SK-N-SH (cell line): ENCODE results near the gene SF3B4. TPM values are rescaled to one million over a fixed set of nuclear protein-coding genes. Genes with fewer than 3 reads are reported as not detected.
A peak's percentile ranks its signal among the peaks of the same experiment; 100 is the strongest.

Source experiments
- CTCF ChIA-PET: fragments of 300-600, 350-600 bp; formaldehyde crosslinking; extraction: SDS; loops from one replicate; lab custom pipeline; 2021; lab: Yijun Ruan, JAX
- POLR2A ChIA-PET: fragments of 350-600 bp; sonication (Branson Sonifier 250); formaldehyde crosslinking; extraction: SDS; loops from one replicate; lab custom pipeline; 2020; ENCODE audit warnings: antibody characterized with exemption, inconsistent platforms; lab: Yijun Ruan, JAX
- DNase-seq: peaks from one replicate; pipeline ENCODE4 v3.0.0; 2012
- H2AFZ ChIP-seq: fragments of 200-600 bp; sonication (generic); 2 replicates; pipeline ENCODE4 v1.8.1; 2016; ENCODE audit warnings: antibody characterized with exemption, mild to moderate bottlenecking, low read depth
- H3F3A ChIP-seq: fragments of 200-600 bp; sonication (generic); replicated peaks from 2 replicates; pipeline ENCODE3; 2016; ENCODE audit warnings: antibody characterized with exemption, mild to moderate bottlenecking; ENCODE audit not compliant: insufficient read depth
- H3K27ac ChIP-seq, 2 experiments: fragments of 200-500 bp in 1 of 2; fragments of 200-600 bp in 1 of 2; sonication (Bioruptor generic) in 1 of 2; sonication (generic), shearing (Covaris generic) in 1 of 2; 2 replicates each; pipeline versions ENCODE4 v1.5.1 to v1.6.1; 2014 to 2016; ENCODE audit warnings: low read depth in 2 of 2, inconsistent platforms in 1 of 2, low read length in 1 of 2, mild to moderate bottlenecking in 1 of 2, mixed read lengths in 1 of 2
- H3K27me3 ChIP-seq: fragments of 200-600 bp; sonication (generic), shearing (Covaris generic); 2 replicates; pipeline ENCODE4 v1.6.1; 2016; ENCODE audit warnings: mixed run types; ENCODE audit not compliant: insufficient read depth
- H3K36me3 ChIP-seq, 2 experiments: fragments of 200-500 bp in 1 of 2; fragments of 200-600 bp in 1 of 2; sonication (Bioruptor generic) in 1 of 2; sonication (generic) in 1 of 2; replicated peaks in 1 of 2; 2 replicates each; pipeline versions ENCODE3 to v1.5.1; 2014 to 2016; ENCODE audit warnings: low read length in 1 of 2, mild to moderate bottlenecking in 1 of 2; ENCODE audit not compliant: insufficient read depth in 2 of 2, control insufficient read depth in 1 of 2
- H3K4me1 ChIP-seq, 2 experiments: fragments of 200-500 bp in 1 of 2; fragments of 200-600 bp in 1 of 2; sonication (Bioruptor generic) in 1 of 2; sonication (generic), shearing (Covaris generic) in 1 of 2; 2 replicates each; pipeline versions ENCODE4 v1.5.1 to v1.6.1; 2014 to 2016; ENCODE audit warnings: low read depth in 1 of 2, low read length in 1 of 2, mixed run types in 1 of 2; ENCODE audit not compliant: insufficient read depth in 2 of 2, control insufficient read depth in 1 of 2
- H3K4me2 ChIP-seq: fragments of 200-600 bp; sonication (generic), shearing (Covaris generic); 2 replicates; pipeline ENCODE4 v1.6.1; 2017; ENCODE audit warnings: mixed run types
- H3K4me3 ChIP-seq, 2 experiments: fragments of 200-500 bp in 1 of 2; fragments of 200-600 bp in 1 of 2; sonication (Bioruptor generic) in 1 of 2; sonication (generic), shearing (Covaris generic) in 1 of 2; 2 replicates each; pipeline versions ENCODE4 v1.5.1 to v1.8.1; 2014 to 2016; ENCODE audit warnings: low read depth in 2 of 2, inconsistent platforms in 1 of 2, low read length in 1 of 2, mild to moderate bottlenecking in 1 of 2, mixed read lengths in 1 of 2, moderate library complexity in 1 of 2
- H3K79me2 ChIP-seq: fragments of 200-600 bp; sonication (generic); 2 replicates; pipeline ENCODE4 v1.8.1; 2017; ENCODE audit warnings: mild to moderate bottlenecking; ENCODE audit not compliant: insufficient read depth
- H3K9ac ChIP-seq: fragments of 200-600 bp; sonication (generic); 2 replicates; pipeline ENCODE4 v1.6.1; 2017; ENCODE audit warnings: mixed run types
- H3K9me2 ChIP-seq: fragments of 200-600 bp; sonication (generic); 2 replicates; pipeline ENCODE4 v1.6.1; 2017; ENCODE audit warnings: mixed run types
- H3K9me3 ChIP-seq: fragments of 200-600 bp; sonication (generic); 2 replicates; pipeline ENCODE4 v1.6.1; 2017; ENCODE audit warnings: mixed run types, mild to moderate bottlenecking, moderate library complexity
- H4K20me1 ChIP-seq: fragments of 200-600 bp; sonication (generic); 2 replicates; pipeline ENCODE4 v1.6.1; 2017; ENCODE audit warnings: mild to moderate bottlenecking, mixed run types; ENCODE audit not compliant: insufficient read depth
- CHD2 ChIP-seq: fragments of 150-350 bp; IDR thresholded peaks from 2 replicates; pipeline ENCODE4 v1.6.1; 2018; ENCODE audit warnings: low read length; ENCODE audit not compliant: partially characterized antibody
- ELF1 ChIP-seq: IDR thresholded peaks from 2 replicates; pipeline ENCODE4 v1.4.0; 2012
- EZH2phosphoT487 ChIP-seq: fragments of 200-600 bp; sonication (generic); IDR thresholded peaks from 2 replicates; pipeline ENCODE4 v1.6.1; 2017; ENCODE audit warnings: low read depth, mixed run types, mild to moderate bottlenecking, antibody characterized with exemption, moderate library complexity, borderline replicate concordance
- MXI1 ChIP-seq: IDR thresholded peaks from 2 replicates; pipeline ENCODE4 v1.6.1; 2012; ENCODE audit warnings: mild to moderate bottlenecking, low read depth, low read length, improper control_type of control experiment
- NFIC ChIP-seq: IDR thresholded peaks from 2 replicates; pipeline ENCODE4 v1.4.0; 2012; ENCODE audit warnings: borderline replicate concordance
- NRF1 ChIP-seq: IDR thresholded peaks from 2 replicates; pipeline ENCODE4 v1.6.1; 2012; ENCODE audit warnings: low read depth, mild to moderate bottlenecking, low read length
- POLR2AphosphoS5 ChIP-seq: IDR thresholded peaks from 2 replicates; pipeline ENCODE4 v1.6.1; 2012; ENCODE audit warnings: low read depth, low read length
- RCOR1 ChIP-seq: fragments of 150-350 bp; IDR thresholded peaks from 2 replicates; pipeline ENCODE4 v1.6.1; 2017; ENCODE audit warnings: antibody characterized with exemption, low read length
- SMC3 ChIP-seq: IDR thresholded peaks from 2 replicates; pipeline ENCODE4 v1.6.1; 2012; ENCODE audit warnings: low read depth, low read length, improper control_type of control experiment
- TEAD4 ChIP-seq: IDR thresholded peaks from 2 replicates; pipeline ENCODE4 v1.4.0; 2012; ENCODE audit warnings: mild to moderate bottlenecking, borderline replicate concordance; ENCODE audit not compliant: insufficient read depth
- YY1 ChIP-seq: IDR thresholded peaks from 2 replicates; pipeline ENCODE4 v1.4.0; 2012; ENCODE audit warnings: low read depth, mild to moderate bottlenecking
- WGBS: methylation state at CpG from one replicate; pipeline ENCODE4 v1.1.6; 2017; ENCODE audit warnings: low lambda C conversion rate; 5-methylcytosine and 5-hydroxymethylcytosine counted together
- polyA plus RNA-seq, 3 experiments: library from polyadenylated mRNA; depleted of rRNA; stranded (reverse); fragments of >200 nt; gene quantifications; 2 replicates each; pipeline ENCODE4 v1.2.3, GENCODE V29; 2012
- TF ChIP-seq, protein P1 (sequence below): IDR thresholded peaks from 2 replicates; pipeline ENCODE4; 2012
- TF ChIP-seq, protein P2 (sequence below): IDR thresholded peaks from 2 replicates; pipeline ENCODE4 v1.4.0; 2012; ENCODE audit warnings: low read depth, borderline replicate concordance
- TF ChIP-seq, protein P3 (sequence below): fragments of 150-350 bp; IDR thresholded peaks from 2 replicates; pipeline ENCODE4 v1.6.1; 2016; ENCODE audit warnings: mild to moderate bottlenecking, low read depth, low read length

The SF3B4 gene
- polyA plus RNA-seq, 1 of the 3 experiments (the other 2 are of a cell fraction): 54.3 TPM

DNA sequence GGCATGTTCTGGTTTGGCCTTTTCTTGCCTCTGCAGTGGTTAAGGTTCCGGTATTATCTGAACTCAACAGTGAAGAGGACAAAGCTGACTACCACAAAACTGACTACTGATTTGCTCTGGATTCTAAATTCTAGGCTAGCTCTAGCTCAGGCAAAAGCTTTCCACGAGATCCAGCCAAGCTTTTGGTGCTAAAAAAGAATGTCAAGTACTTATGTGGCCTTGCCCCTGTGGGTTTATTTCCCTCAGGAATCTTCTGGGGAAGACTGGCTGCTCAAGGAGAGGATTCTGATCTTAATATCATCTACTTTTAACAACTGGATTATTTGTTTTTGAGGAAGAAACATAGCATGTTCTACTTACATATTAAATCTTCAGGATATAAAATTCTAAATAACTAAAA is 35.1 kb upstream of the SF3B4 start:
- Histone ChIP-seq H3K79me2 (no peaks in the 10 kb centered on the region), H4K20me1 (no peaks in the 10 kb centered on the region), H3K4me3 (no peak overlapping the region), H3K9me3 (no peaks in the 10 kb centered on the region), H3K36me3 (peaks cover 56 to 81% of the 10 kb centered on the region in 2 experiments), H2AFZ (no peak overlapping the region), H3F3A (peaks cover 32% of the 10 kb centered on the region)
- CTCF ChIA-PET: interaction anchor here (0.6 to 4.3 kb wide), 41 partner anchors 9 to 230 kb away, joined by 3 to 31 read pairs (median 7); partner anchors contain the start of genes OTUD7B and VPS45
- TF ChIP-seq YY1 (no peak), RCOR1 (no peak), MXI1 (no peak), NRF1 (no peak), TEAD4 (no peak), EZH2phosphoT487 (no peak), NFIC (no peak), ELF1 (no peak), CHD2 (no peak), POLR2AphosphoS5 (no peak), SMC3 (no peak)
- TF ChIP-seq, protein P1, sequence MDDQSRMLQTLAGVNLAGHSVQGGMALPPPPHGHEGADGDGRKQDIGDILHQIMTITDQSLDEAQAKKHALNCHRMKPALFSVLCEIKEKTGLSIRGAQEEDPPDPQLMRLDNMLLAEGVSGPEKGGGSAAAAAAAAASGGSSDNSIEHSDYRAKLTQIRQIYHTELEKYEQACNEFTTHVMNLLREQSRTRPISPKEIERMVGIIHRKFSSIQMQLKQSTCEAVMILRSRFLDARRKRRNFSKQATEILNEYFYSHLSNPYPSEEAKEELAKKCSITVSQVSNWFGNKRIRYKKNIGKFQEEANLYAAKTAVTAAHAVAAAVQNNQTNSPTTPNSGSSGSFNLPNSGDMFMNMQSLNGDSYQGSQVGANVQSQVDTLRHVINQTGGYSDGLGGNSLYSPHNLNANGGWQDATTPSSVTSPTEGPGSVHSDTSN: no peak
- TF ChIP-seq, protein P2, sequence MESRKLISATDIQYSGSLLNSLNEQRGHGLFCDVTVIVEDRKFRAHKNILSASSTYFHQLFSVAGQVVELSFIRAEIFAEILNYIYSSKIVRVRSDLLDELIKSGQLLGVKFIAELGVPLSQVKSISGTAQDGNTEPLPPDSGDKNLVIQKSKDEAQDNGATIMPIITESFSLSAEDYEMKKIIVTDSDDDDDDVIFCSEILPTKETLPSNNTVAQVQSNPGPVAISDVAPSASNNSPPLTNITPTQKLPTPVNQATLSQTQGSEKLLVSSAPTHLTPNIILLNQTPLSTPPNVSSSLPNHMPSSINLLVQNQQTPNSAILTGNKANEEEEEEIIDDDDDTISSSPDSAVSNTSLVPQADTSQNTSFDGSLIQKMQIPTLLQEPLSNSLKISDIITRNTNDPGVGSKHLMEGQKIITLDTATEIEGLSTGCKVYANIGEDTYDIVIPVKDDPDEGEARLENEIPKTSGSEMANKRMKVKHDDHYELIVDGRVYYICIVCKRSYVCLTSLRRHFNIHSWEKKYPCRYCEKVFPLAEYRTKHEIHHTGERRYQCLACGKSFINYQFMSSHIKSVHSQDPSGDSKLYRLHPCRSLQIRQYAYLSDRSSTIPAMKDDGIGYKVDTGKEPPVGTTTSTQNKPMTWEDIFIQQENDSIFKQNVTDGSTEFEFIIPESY: no peak
- TF ChIP-seq, protein P3, sequence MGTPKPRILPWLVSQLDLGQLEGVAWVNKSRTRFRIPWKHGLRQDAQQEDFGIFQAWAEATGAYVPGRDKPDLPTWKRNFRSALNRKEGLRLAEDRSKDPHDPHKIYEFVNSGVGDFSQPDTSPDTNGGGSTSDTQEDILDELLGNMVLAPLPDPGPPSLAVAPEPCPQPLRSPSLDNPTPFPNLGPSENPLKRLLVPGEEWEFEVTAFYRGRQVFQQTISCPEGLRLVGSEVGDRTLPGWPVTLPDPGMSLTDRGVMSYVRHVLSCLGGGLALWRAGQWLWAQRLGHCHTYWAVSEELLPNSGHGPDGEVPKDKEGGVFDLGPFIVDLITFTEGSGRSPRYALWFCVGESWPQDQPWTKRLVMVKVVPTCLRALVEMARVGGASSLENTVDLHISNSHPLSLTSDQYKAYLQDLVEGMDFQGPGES: no peak
- TF ChIP-seq, all 33 proteins: peak for 0
- whole genome bisulfite sequencing: 78% methylated on average over 2 of the region's 2 CpGs
- H3K27me3 ChIP-seq: no peaks in the 10 kb centered on the region
- 0 out of 4 replicates have a peak, but pooled peaks cover 0 to 3% of the 10 kb centered on the region in 2 experiments for H3K4me1 ChIP-seq
- no peaks in the 10 kb centered on the region for H3K9me2 ChIP-seq
- DNase-seq: no peak
- no peak overlapping the region for H3K9ac ChIP-seq
- H3K4me2 ChIP-seq: no peak overlapping the region
- POLR2A ChIA-PET: no interaction called here
- H3K27ac ChIP-seq: peak overlapping the region; percentile 19 to 21; a peak in 2 of 4 replicates
